Testis (tissue), 2 donors: ENCODE measurements around the gene DGCR6L.
"Not testable (repeated sequence)": the region's sequence is repeated elsewhere in the genome, so short reads cannot be mapped to it uniquely, and the experiment has no call there.

Experiments
- CTCF ChIP-seq, 3 experiments: fragments of 450-650 bp in 2 of 3; fragments of 200-600 bp in 1 of 3; sonication (generic) in 1 of 3; IDR thresholded peaks; one replicate each; pipeline ENCODE4 v1.5.1; 2016 to 2019; ENCODE audit warnings: antibody characterized with exemption in 3 of 3, mild to moderate bottlenecking in 2 of 3, moderate library complexity in 1 of 3
- POLR2A ChIP-seq: fragments of 450-650 bp; IDR thresholded peaks from one replicate; pipeline ENCODE4 v1.6.1; 2017; ENCODE audit warnings: antibody characterized with exemption, mild to moderate bottlenecking, moderate library complexity

GRCh38 chr22:20361752-20362229, 41.9 kb upstream of the DGCR6L start:
- TF ChIP-seq CTCF (IDR thresholded peaks at IDR 0.05); POLR2A: not testable (repeated sequence)
